Mesenchymal stem cell (in vitro differentiated cells and primary cell): ENCODE results near the gene CETN1. TPM values are rescaled to one million over a fixed set of nuclear protein-coding genes. Genes with fewer than 3 reads are reported as not detected.

Experiments
- DNase-seq: peaks from one replicate; pipeline ENCODE4 v3.0.0-alpha.2; 2013
- H2AFZ ChIP-seq: one replicate; pipeline ENCODE4 v1.6.1; 2013; ENCODE audit warnings: low read depth, mild to moderate bottlenecking, control low read depth, inconsistent platforms, low read length, moderate library complexity
- H2AK5ac ChIP-seq: 2 replicates; pipeline ENCODE4 v1.6.1; 2013; ENCODE audit warnings: low read length, moderate library complexity, mild to moderate bottlenecking, inconsistent platforms; ENCODE audit not compliant: severe bottlenecking
- H2BK120ac ChIP-seq: one replicate; pipeline ENCODE4 v1.6.1; 2013; ENCODE audit warnings: low read depth, mild to moderate bottlenecking, inconsistent platforms, low read length, moderate library complexity
- H2BK12ac ChIP-seq, 2 experiments: one replicate each; pipeline ENCODE4 v1.6.1; 2013; ENCODE audit warnings: inconsistent platforms in 2 of 2, low read length in 2 of 2, mild to moderate bottlenecking in 2 of 2, moderate library complexity in 2 of 2, control low read depth in 1 of 2
- H2BK15ac ChIP-seq: one replicate; pipeline ENCODE4 v1.6.1; 2013; ENCODE audit warnings: mild to moderate bottlenecking, low read depth, inconsistent platforms; ENCODE audit not compliant: poor library complexity, severe bottlenecking
- H2BK5ac ChIP-seq: 2 replicates; pipeline ENCODE4 v1.6.1; 2013; ENCODE audit warnings: low read depth, mild to moderate bottlenecking, low read length, control low read depth, inconsistent platforms; ENCODE audit not compliant: poor library complexity, severe bottlenecking
- H3K14ac ChIP-seq, 2 experiments: one replicate each; pipeline ENCODE4 v1.6.1; 2013; ENCODE audit warnings: inconsistent platforms in 2 of 2, low read length in 2 of 2, control low read depth in 1 of 2, mild to moderate bottlenecking in 1 of 2, moderate library complexity in 1 of 2
- H3K18ac ChIP-seq, 2 experiments: one replicate each; pipeline ENCODE4 v1.6.1; 2013; ENCODE audit warnings: inconsistent platforms in 2 of 2, low read length in 2 of 2, control low read depth in 1 of 2, low read depth in 1 of 2, mild to moderate bottlenecking in 1 of 2
- H3K23ac ChIP-seq, 2 experiments: one replicate each; pipeline ENCODE4 v1.6.1; 2013; ENCODE audit warnings: inconsistent platforms in 2 of 2, low read length in 2 of 2, mild to moderate bottlenecking in 2 of 2, moderate library complexity in 2 of 2, control low read depth in 1 of 2
- H3K27ac ChIP-seq: 2 replicates; pipeline ENCODE4 v1.5.1; 2013; ENCODE audit warnings: mild to moderate bottlenecking, moderate library complexity, low read length, control low read depth, inconsistent platforms; ENCODE audit not compliant: poor library complexity, severe bottlenecking
- H3K27me3 ChIP-seq, 2 experiments: 2 replicates each; pipeline versions ENCODE4 v1.6.1 to v1.7.0; 2013; ENCODE audit warnings: low read length in 2 of 2, mild to moderate bottlenecking in 2 of 2, moderate library complexity in 2 of 2, control low read depth in 1 of 2, inconsistent platforms in 1 of 2; ENCODE audit not compliant: control insufficient read depth in 1 of 2, insufficient read depth in 1 of 2
- H3K36me3 ChIP-seq, 2 experiments: 2 replicates each; pipeline versions ENCODE4 v1.6.1 to v1.7.0; 2013; ENCODE audit warnings: low read length in 2 of 2, control low read depth in 1 of 2, inconsistent platforms in 1 of 2, low read depth in 1 of 2, mild to moderate bottlenecking in 1 of 2; ENCODE audit not compliant: insufficient read depth in 2 of 2, control insufficient read depth in 1 of 2
- H3K4ac ChIP-seq, 2 experiments: one replicate each; pipeline ENCODE4 v1.6.1; 2013; ENCODE audit warnings: inconsistent platforms in 2 of 2, low read length in 2 of 2, mild to moderate bottlenecking in 2 of 2, moderate library complexity in 2 of 2, control low read depth in 1 of 2, low read depth in 1 of 2
- H3K4me1 ChIP-seq: 2 replicates; pipeline ENCODE4 v1.6.1; 2013; ENCODE audit warnings: low read depth, low read length, control low read depth; ENCODE audit not compliant: control insufficient read depth, insufficient read depth
- H3K4me2 ChIP-seq: 2 replicates; pipeline ENCODE4 v1.6.1; 2013; ENCODE audit warnings: low read length, mild to moderate bottlenecking, inconsistent platforms; ENCODE audit not compliant: poor library complexity, severe bottlenecking
- H3K4me3 ChIP-seq, 2 experiments: 2 replicates each; pipeline versions ENCODE4 v1.5.1 to v1.7.0; 2013; ENCODE audit warnings: low read length in 2 of 2, mild to moderate bottlenecking in 2 of 2, control low read depth in 1 of 2, low read depth in 1 of 2; ENCODE audit not compliant: insufficient read depth in 1 of 2
- H3K79me1 ChIP-seq: replicated peaks from 2 replicates; pipeline ENCODE4 v1.6.1; 2013; ENCODE audit warnings: mild to moderate bottlenecking, control low read depth, low read length, inconsistent platforms; ENCODE audit not compliant: poor library complexity, severe bottlenecking
- H3K9ac ChIP-seq: 2 replicates; pipeline ENCODE4 v1.7.0; 2013; ENCODE audit warnings: mild to moderate bottlenecking, low read length, moderate library complexity
- H3K9me3 ChIP-seq: 2 replicates; pipeline ENCODE4 v1.7.0; 2013; ENCODE audit warnings: mild to moderate bottlenecking, low read length; ENCODE audit not compliant: control insufficient read depth
- H4K8ac ChIP-seq: one replicate; pipeline ENCODE4 v1.6.1; 2013; ENCODE audit warnings: inconsistent platforms, mild to moderate bottlenecking, low read length, moderate library complexity
- H4K91ac ChIP-seq: one replicate; pipeline ENCODE4 v1.6.1; 2013; ENCODE audit warnings: mild to moderate bottlenecking, low read length, inconsistent platforms
- WGBS: methylation state at CpG from one replicate; pipeline ENCODE4 v1.1.7; 2013; ENCODE audit warnings: mixed read lengths; 5-methylcytosine and 5-hydroxymethylcytosine counted together
- polyA plus RNA-seq, 2 experiments: library from polyadenylated mRNA; stranded (reverse); fragments of 200-250 nt; gene quantifications; one replicate each; pipeline ENCODE4 v1.2.3, GENCODE V29; 2013

Gene CETN1
- polyA plus RNA-seq (2013, experiment 1 of 2) = not detected
- not detected for polyA plus RNA-seq (2013, experiment 2 of 2)

GRCh38 chr18:580154-580553, at the start of gene CETN1:
TSS of gene CETN1 (plus strand) at chr18:580380. CDS start at chr18:580409, 29 bp downstream.
- Histone ChIP-seq H3K4ac (no peak within 1 kb of the TSS), H2BK120ac (no peak within 1 kb of the TSS), H3K9ac (no peak within 1 kb of the TSS), H3K79me1 (no peaks in the 10 kb centered on the region), H2BK15ac (no peak within 1 kb of the TSS), H3K23ac (no peak within 1 kb of the TSS), H4K91ac (no peak within 1 kb of the TSS), H3K4me2 (no peak within 1 kb of the TSS), H3K36me3 (no peaks in the 10 kb centered on the region), H3K14ac (no peak within 1 kb of the TSS), H2AK5ac (no peak within 1 kb of the TSS), H3K18ac (no peak within 1 kb of the TSS), H3K27ac (no peak within 1 kb of the TSS), H3K4me1 (no peaks in the 10 kb centered on the region), H2BK5ac (no peak within 1 kb of the TSS), H3K27me3 (no peaks in the 10 kb centered on the region), H2AFZ (no peak within 1 kb of the TSS), H3K4me3 (no peak within 1 kb of the TSS), H2BK12ac (no peak within 1 kb of the TSS), H3K9me3 (peaks cover 4% of the 10 kb centered on the region), H4K8ac (no peak within 1 kb of the TSS)
- 96% methylated on average over 38 of the region's 38 CpGs for WGBS
- no peak for DNase-seq

DNA sequence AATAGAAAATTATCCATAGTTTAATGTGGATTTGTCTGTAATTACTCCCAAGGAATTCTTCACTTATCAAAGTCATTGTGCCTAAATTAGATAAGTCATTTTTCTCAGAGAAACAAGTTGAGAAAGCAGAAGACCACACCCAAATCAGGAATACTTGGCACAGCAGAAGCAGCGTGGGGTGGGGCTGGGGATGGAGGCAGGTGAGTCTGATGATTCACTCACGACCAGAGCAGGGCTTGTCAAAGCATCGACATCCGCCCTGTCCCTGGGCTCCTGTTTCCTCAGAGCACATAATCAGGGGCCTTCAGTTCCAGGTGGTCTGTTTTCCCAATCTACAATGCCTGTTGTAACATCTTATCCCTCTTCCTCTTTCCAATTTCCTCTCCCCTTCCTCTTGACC, 48.2 kb upstream of the CETN1 start:
- 86% methylated on average over 4 of the region's 4 CpGs for WGBS
- Histone ChIP-seq H4K91ac (no peak overlapping the region), H2BK12ac (no peak overlapping the region), H3K79me1 (no peaks in the 10 kb centered on the region), H3K4ac (no peak overlapping the region), H2AK5ac (no peak overlapping the region), H4K8ac (no peak overlapping the region), H3K4me3 (no peak overlapping the region), H3K27ac (no peak overlapping the region), H3K18ac (no peak overlapping the region), H3K9me3 (no peaks in the 10 kb centered on the region), H3K4me1 (peaks cover 2% of the 10 kb centered on the region), H3K23ac (no peak overlapping the region), H2BK5ac (no peak overlapping the region), H3K14ac (no peak overlapping the region), H3K9ac (no peak overlapping the region), H2AFZ (no peak overlapping the region), H2BK120ac (no peak overlapping the region), H3K27me3 (peaks cover 0 to 3% of the 10 kb centered on the region in 2 experiments), H2BK15ac (no peak overlapping the region), H3K36me3 (no peaks in the 10 kb centered on the region), H3K4me2 (no peak overlapping the region)
- DNase-seq = no peak

DNA sequence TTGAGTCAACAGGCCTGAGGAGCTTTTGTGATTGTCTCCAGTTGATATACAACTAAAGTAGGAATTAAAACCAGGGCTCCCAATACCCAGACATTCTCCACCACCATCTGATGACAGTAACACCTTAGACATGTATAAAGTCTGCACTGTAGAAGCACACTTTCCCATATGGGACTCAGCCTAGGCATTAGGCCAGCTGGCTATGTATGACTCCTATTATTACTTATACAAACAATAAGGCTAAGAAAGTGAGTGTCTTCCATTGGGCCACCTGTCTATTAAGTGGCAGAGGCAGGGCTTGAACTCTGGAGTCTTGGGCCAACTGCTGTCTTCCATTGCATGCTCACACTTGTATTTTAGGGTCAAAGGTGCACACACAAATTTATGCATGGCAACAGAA, 47.5 kb upstream of the CETN1 start:
- Histone ChIP-seq H2BK12ac (no peak overlapping the region), H3K27me3 (peaks cover 0 to 3% of the 10 kb centered on the region in 2 experiments), H2AFZ (no peak overlapping the region), H4K91ac (no peak overlapping the region), H2AK5ac (no peak overlapping the region), H3K23ac (no peak overlapping the region), H3K9ac (no peak overlapping the region), H3K79me1 (no peaks in the 10 kb centered on the region), H3K36me3 (no peaks in the 10 kb centered on the region), H3K9me3 (no peaks in the 10 kb centered on the region), H2BK120ac (no peak overlapping the region), H2BK15ac (no peak overlapping the region), H3K4me3 (no peak overlapping the region), H3K18ac (no peak overlapping the region), H2BK5ac (no peak overlapping the region), H3K27ac (no peak overlapping the region), H3K4me1 (no peaks in the 10 kb centered on the region), H4K8ac (no peak overlapping the region), H3K4ac (no peak overlapping the region), H3K4me2 (no peak overlapping the region), H3K14ac (no peak overlapping the region)
- no peak for DNase-seq

GRCh38 chr18:533995-534601, 46.1 kb upstream of the CETN1 start:
- Histone ChIP-seq H3K27ac (no peak overlapping the region), H3K4me1 (no peaks in the 10 kb centered on the region), H2BK15ac (no peak overlapping the region), H3K4me2 (no peak overlapping the region), H2AK5ac (no peak overlapping the region), H4K91ac (no peak overlapping the region), H3K4me3 (no peak overlapping the region), H4K8ac (no peak overlapping the region), H3K36me3 (no peaks in the 10 kb centered on the region), H2BK120ac (no peak overlapping the region), H2AFZ (no peak overlapping the region), H3K79me1 (no peaks in the 10 kb centered on the region), H3K27me3 (peaks cover 0 to 3% of the 10 kb centered on the region in 2 experiments), H3K14ac (no peak overlapping the region), H3K4ac (no peak overlapping the region), H2BK5ac (no peak overlapping the region), H3K9me3 (no peaks in the 10 kb centered on the region), H3K23ac (no peak overlapping the region), H2BK12ac (no peak overlapping the region), H3K18ac (no peak overlapping the region), H3K9ac (no peak overlapping the region)
- 96% methylated on average over 4 of the region's 6 CpGs for WGBS
- DNase-seq = no peak
